Neural cell (in vitro differentiated cells): ENCODE measurements around the gene KLK13.

Experiments used
- CTCF ChIP-seq: fragments of 450-650 bp; IDR thresholded peaks from 2 replicates; pipeline ENCODE4 v1.5.1; 2014; ENCODE audit warnings: antibody characterized with exemption, mild to moderate bottlenecking, moderate library complexity; ENCODE audit not compliant: poor library complexity, severe bottlenecking
- EP300 ChIP-seq: fragments of 450-650 bp; conservative IDR thresholded peaks from 2 replicates; pipeline ENCODE4 v1.6.1; 2014; ENCODE audit warnings: antibody characterized with exemption, mild to moderate bottlenecking, moderate library complexity; ENCODE audit not compliant: poor library complexity, severe bottlenecking
- EZH2 ChIP-seq: fragments of 200-600, 300-800 bp; shearing (Covaris generic), sonication (generic); IDR thresholded peaks from 2 replicates; pipeline ENCODE4 v1.6.1; 2014; ENCODE audit warnings: antibody characterized with exemption, low read length, borderline replicate concordance, mild to moderate bottlenecking; ENCODE audit not compliant: insufficient read depth, poor library complexity, severe bottlenecking
- POLR2AphosphoS5 ChIP-seq: IDR thresholded peaks from 2 replicates; pipeline ENCODE4 v1.6.1; 2012
- SMC3 ChIP-seq: fragments of 450-650 bp; conservative IDR thresholded peaks from 2 replicates; pipeline ENCODE4 v1.6.1; 2014; ENCODE audit warnings: antibody characterized with exemption, mild to moderate bottlenecking, moderate library complexity; ENCODE audit not compliant: poor library complexity
- TAF1 ChIP-seq: IDR thresholded peaks from 2 replicates; pipeline ENCODE4 v1.6.1; 2012; ENCODE audit warnings: low read depth

GRCh38 chr19:51091126-51091525 is 26.2 kb upstream of the KLK13 start:
- TF ChIP-seq CTCF (no peak), POLR2AphosphoS5 (no peak), EP300 (no peak), EZH2 (no peak), TAF1 (no peak), SMC3 (no peak)
